SK-N-MC (cell line): ENCODE results near the gene SLC26A8.

Source experiments
- EZH2 ChIP-seq: fragments of 200-600 bp; sonication (generic); IDR thresholded peaks from one replicate; pipeline ENCODE4 v1.6.1; 2017; ENCODE audit warnings: antibody characterized with exemption
- POLR2AphosphoS5 ChIP-seq: IDR thresholded peaks from 2 replicates; pipeline ENCODE4 v1.6.1; 2012; ENCODE audit warnings: mild to moderate bottlenecking, low read depth, low read length, borderline replicate concordance

DNA sequence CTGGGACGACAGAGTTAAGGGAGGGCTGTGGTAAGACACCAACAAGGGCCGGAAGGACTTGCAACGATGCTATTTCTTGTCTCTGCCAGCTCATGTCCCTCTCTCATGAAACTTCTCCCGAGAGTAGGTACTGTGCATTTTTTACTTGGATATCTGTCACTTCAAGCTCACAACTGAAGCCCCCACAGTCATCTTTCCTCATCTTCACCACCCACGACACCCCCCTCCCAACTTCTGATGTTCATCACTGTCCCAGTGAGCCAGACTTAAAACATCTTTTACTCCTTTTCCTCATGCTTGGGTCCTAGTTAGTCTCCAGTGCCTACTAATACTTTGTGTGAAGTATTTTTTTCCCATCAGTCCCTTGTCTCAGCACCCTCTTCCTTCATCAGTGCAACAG, 68.9 kb downstream of the SLC26A8 start:
- TF ChIP-seq POLR2AphosphoS5 (no peak), EZH2 (no peak)
